ENCODE results near the gene RGS19.

- TF ChIP-seq CTCF (IDR thresholded peaks at IDR 0.05), result no peak
- no peak for TF ChIP-seq POLR2A (IDR thresholded peaks at IDR 0.05)
These were observed 16.1 kb upstream of the RGS19 start for GRCh38 chr20:64095455-64095854.
